Gastrocnemius medialis (tissue), 4 donors: ENCODE measurements around the gene LRRFIP1. TPM values are rescaled to one million over a fixed set of nuclear protein-coding genes. Genes with fewer than 3 reads are reported as not detected.
"Not testable (repeated sequence)": the region's sequence is repeated elsewhere in the genome, so short reads cannot be mapped to it uniquely, and the experiment has no call there.

Experiments used
- ATAC-seq, 2 donors: fragments of 150-250 bp; one replicate each; pipeline ENCODE4 v1.9.1; 2016
- DNase-seq, 2 donors: peaks; one replicate each; pipeline ENCODE4 v3.0.0-alpha.2; 2019
- H3K27ac ChIP-seq, 4 donors: fragments of 200-600 bp; sonication (generic); 1 replicate in 1 of 4; 2 replicates in 3 of 4; pipeline ENCODE4 v1.5.1; 2016 to 2018; ENCODE audit warnings: mild to moderate bottlenecking in 2 of 4, moderate library complexity in 1 of 4
- H3K27me3 ChIP-seq, 3 donors: fragments of 200-600 bp; sonication (generic) in 2 of 3; 1 replicate in 1 of 3; 2 replicates in 2 of 3; pipeline versions ENCODE4 v1.5.1 to v1.6.0; 2016 to 2019; ENCODE audit warnings: mild to moderate bottlenecking in 1 of 3, moderate library complexity in 1 of 3
- H3K36me3 ChIP-seq, 2 donors: fragments of 200-600 bp; sonication (generic) in 1 of 2; one replicate each; pipeline ENCODE4 v1.5.1; 2017 to 2018
- H3K4me1 ChIP-seq, 2 donors: fragments of 200-600 bp; sonication (generic) in 1 of 2; one replicate each; pipeline ENCODE4 v1.5.1; 2016 to 2017; ENCODE audit warnings: mild to moderate bottlenecking in 2 of 2
- H3K4me3 ChIP-seq, 4 donors: fragments of 200-600 bp; sonication (generic) in 3 of 4; 1 replicate in 1 of 4; 2 replicates in 3 of 4; pipeline ENCODE4 v1.5.1; 2016 to 2019; ENCODE audit warnings: mild to moderate bottlenecking in 2 of 4
- H3K9me3 ChIP-seq, 3 donors: fragments of 200-600 bp; sonication (generic) in 2 of 3; 1 replicate in 1 of 3; 2 replicates in 2 of 3; pipeline ENCODE4 v1.5.1; 2016 to 2019
- CTCF ChIP-seq, 5 experiments: fragments of 450-650 bp in 3 of 5; fragments of 200-600 bp in 2 of 5; sonication (generic) in 2 of 5; IDR thresholded peaks in 4 of 5; conservative IDR thresholded peaks in 1 of 5; 1 replicate in 4 of 5; 2 replicates in 1 of 5; pipeline ENCODE4 v1.5.1; 2016 to 2019; ENCODE audit warnings: antibody characterized with exemption in 5 of 5, mild to moderate bottlenecking in 3 of 5, moderate library complexity in 3 of 5
- POLR2A ChIP-seq, 2 donors: fragments of 450-650 bp; IDR thresholded peaks; one replicate each; pipeline ENCODE4 v1.6.1; 2017; ENCODE audit warnings: antibody characterized with exemption in 2 of 2, mild to moderate bottlenecking in 2 of 2, moderate library complexity in 2 of 2
- in situ Hi-C, 4 donors: fragments of 200-750 bp; cut with MboI; loops; one replicate each; pipeline versions ENCODE4 v1.15.0 to v1.8.0; 2017; ENCODE audit warnings: low sequenced_read_pairs in 4 of 4
- intact Hi-C: fragments of 100-400 bp; cut with DNase I; formaldehyde crosslinking; loops from one replicate; pipeline ENCODE4 v1.15.1; 2023; ENCODE audit warnings: low total_unique reads
- total RNA-seq, 4 donors: library from RNA; depleted of rRNA; stranded (reverse); fragments of >200 nt; gene quantifications; one replicate each; pipeline versions ENCODE4 v1.1.0 to v1.2.3, GENCODE V29; 2016

The LRRFIP1 gene
- total RNA-seq, 4 donors from 2014 or later, result 37.9 to 74.1 (median 54.0) TPM

GRCh38 chr2:237749002-237749401, 121.6 kb downstream of the LRRFIP1 start:
- in situ Hi-C loops, result loop anchor here in 3 of 4 donors (10.0 kb wide), 4 partner anchors 64 to 234 kb away; partner anchors contain the start of gene RAB17 (in 1 of the 3)
- intact Hi-C loops, result no loop called here
- DNase-seq, result no peak
- H3K4me3 ChIP-seq, result no peak overlapping the region
- peaks cover 12 to 15% of the 10 kb centered on the region in 2 donors for H3K4me1 ChIP-seq
- no peaks in the 10 kb centered on the region for H3K27me3 ChIP-seq
- TF ChIP-seq POLR2A (IDR thresholded peaks at IDR 0.05), result no peak
- TF ChIP-seq CTCF (IDR thresholded peaks at IDR 0.05 in 4 of 5, conservative IDR thresholded peaks at IDR 0.05 in 1 of 5), result no peak
- no peak for ATAC-seq
- H3K36me3 ChIP-seq, result peaks cover 0 to 67% of the 10 kb centered on the region in 2 donors
- no peaks in the 10 kb centered on the region for H3K9me3 ChIP-seq
- H3K27ac ChIP-seq, result no peak overlapping the region

- in situ Hi-C loops, result loop anchor here in 3 of 4 donors (10.0 kb wide), 4 partner anchors 65 to 235 kb away; partner anchors contain the start of gene RAB17 (in 1 of the 3)
- H3K4me1 ChIP-seq, result peaks cover 4 to 14% of the 10 kb centered on the region in 2 donors
- H3K27ac ChIP-seq, result no peak overlapping the region
- intact Hi-C loops, result no loop called here
- DNase-seq (no peak), ATAC-seq (no peak)
- H3K36me3 ChIP-seq, result peaks cover 0 to 73% of the 10 kb centered on the region in 2 donors
- no peaks in the 10 kb centered on the region for H3K9me3 ChIP-seq
- H3K4me3 ChIP-seq, result no peak overlapping the region
- H3K27me3 ChIP-seq, result no peaks in the 10 kb centered on the region
- TF ChIP-seq CTCF (IDR thresholded peaks at IDR 0.05 in 4 of 5, conservative IDR thresholded peaks at IDR 0.05 in 1 of 5) (no peak), POLR2A (IDR thresholded peaks at IDR 0.05) (no peak)
Measured at GRCh38 chr2:237749961-237750360, 122.6 kb downstream of the LRRFIP1 start.

GRCh38 chr2:237750441-237750840, 123.1 kb downstream of the LRRFIP1 start:
- H3K27ac ChIP-seq, H3K27me3 ChIP-seq, intact Hi-C loops, DNase-seq, H3K9me3 ChIP-seq, ATAC-seq, in situ Hi-C loops, H3K4me3 ChIP-seq: not testable (repeated sequence)
- peaks cover 0 to 77% of the 10 kb centered on the region in 2 donors for H3K36me3 ChIP-seq
- H3K4me1 ChIP-seq, result peaks cover 4 to 14% of the 10 kb centered on the region in 2 donors

GRCh38 chr2:237752761-237753165, 125.4 kb downstream of the LRRFIP1 start:
- peaks cover 4 to 16% of the 10 kb centered on the region in 2 donors for H3K4me1 ChIP-seq
- no peaks in the 10 kb centered on the region for H3K27me3 ChIP-seq
- H3K4me3 ChIP-seq, result no peak overlapping the region
- intact Hi-C loops (no loop called here), in situ Hi-C loops (no loop called here)
- TF ChIP-seq CTCF (IDR thresholded peaks at IDR 0.05 in 4 of 5, conservative IDR thresholded peaks at IDR 0.05 in 1 of 5) (no peak), POLR2A (IDR thresholded peaks at IDR 0.05) (no peak)
- H3K36me3 ChIP-seq, result peaks cover 0 to 88% of the 10 kb centered on the region in 2 donors
- DNase-seq (no peak), ATAC-seq (no peak)
- no peak overlapping the region for H3K27ac ChIP-seq
- no peaks in the 10 kb centered on the region for H3K9me3 ChIP-seq

- Histone ChIP-seq H3K4me3 (no peak overlapping the region), H3K27me3 (no peaks in the 10 kb centered on the region), H3K9me3 (no peaks in the 10 kb centered on the region), H3K36me3 (peaks cover 0 to 89% of the 10 kb centered on the region in 2 donors), H3K4me1 (peaks cover 4 to 16% of the 10 kb centered on the region in 2 donors), H3K27ac (peak overlapping the region in 3 of 4 donors; percentile 11 to 29 (median 14))
- DNase-seq, result no peak
- peak; percentile 72 to 76 for ATAC-seq
- intact Hi-C loops, result no loop called here
- in situ Hi-C loops, result no loop called here
- TF ChIP-seq CTCF (IDR thresholded peaks at IDR 0.05 in 4 of 5, conservative IDR thresholded peaks at IDR 0.05 in 1 of 5) (no peak), POLR2A (IDR thresholded peaks at IDR 0.05) (no peak)
Measured at GRCh38 chr2:237754182-237754581, 126.8 kb downstream of the LRRFIP1 start.
